Measurements from ENCODE around the gene NUMB. TPM values are rescaled to one million over a fixed set of nuclear protein-coding genes. Genes with fewer than 3 reads are reported as not detected.

The NUMB gene
- total RNA-seq, 3 donors from 2014 or later (not counting 1 experiment from before 2014, with no cell fraction given): 50.0 to 67.4 (median 56.3) TPM

DNA sequence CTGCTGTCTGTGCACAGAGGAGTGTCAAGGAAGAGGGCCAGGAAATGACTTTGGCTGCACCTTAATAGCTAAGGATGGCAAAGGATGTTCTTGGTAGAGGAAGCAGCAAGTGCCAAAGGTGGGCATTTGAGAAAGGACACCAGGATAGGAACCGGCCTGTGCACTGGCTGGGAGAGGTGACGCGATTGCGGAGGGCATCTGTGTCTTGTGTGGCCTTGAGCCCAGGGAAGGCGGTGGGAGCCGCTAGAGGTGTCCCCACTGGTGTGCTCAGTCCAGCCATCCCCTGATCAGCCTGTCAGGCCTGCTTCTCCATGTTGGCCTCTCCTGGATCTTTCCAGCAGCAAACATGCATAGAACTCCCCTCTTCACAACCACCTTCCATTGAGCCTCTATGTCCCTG, 190.9 kb downstream of the NUMB start:
- Histone ChIP-seq H3K4me3 (ENCODE audit: low read length) (no peak overlapping the region), H3K27ac (ENCODE audit: low read length) (no peak overlapping the region), H3K9me3 (ENCODE audit: control insufficient read depth, insufficient read depth, low read length) (no peaks in the 10 kb centered on the region), H3K27me3 (ENCODE audit: control insufficient read depth, insufficient read depth, low read length) (no peaks in the 10 kb centered on the region), H3K36me3 (ENCODE audit: control insufficient read depth, insufficient read depth, low read length) (no peaks in the 10 kb centered on the region), H3K4me1 (ENCODE audit: control insufficient read depth, insufficient read depth, low read length) (peaks cover 11% of the 10 kb centered on the region)
- Mint-ChIP-seq H3K27me3 (ENCODE audit: low read depth in 2 of 2) (peaks cover 0 to 8% of the 10 kb centered on the region in 2 donors), H3K9me3 (no peaks in the 10 kb centered on the region), H3K36me3 (no peaks in the 10 kb centered on the region), H3K4me3 (no peak overlapping the region), H3K4me1 (peaks cover 20 to 23% of the 10 kb centered on the region in 2 donors), H3K27ac (no peak overlapping the region)
- 98% methylated on average over 6 of the region's 6 CpGs for WGBS (ENCODE audit: insufficient coverage)
- no peak for ATAC-seq
- no peak for DNase-seq
- TF ChIP-seq, protein P1, sequence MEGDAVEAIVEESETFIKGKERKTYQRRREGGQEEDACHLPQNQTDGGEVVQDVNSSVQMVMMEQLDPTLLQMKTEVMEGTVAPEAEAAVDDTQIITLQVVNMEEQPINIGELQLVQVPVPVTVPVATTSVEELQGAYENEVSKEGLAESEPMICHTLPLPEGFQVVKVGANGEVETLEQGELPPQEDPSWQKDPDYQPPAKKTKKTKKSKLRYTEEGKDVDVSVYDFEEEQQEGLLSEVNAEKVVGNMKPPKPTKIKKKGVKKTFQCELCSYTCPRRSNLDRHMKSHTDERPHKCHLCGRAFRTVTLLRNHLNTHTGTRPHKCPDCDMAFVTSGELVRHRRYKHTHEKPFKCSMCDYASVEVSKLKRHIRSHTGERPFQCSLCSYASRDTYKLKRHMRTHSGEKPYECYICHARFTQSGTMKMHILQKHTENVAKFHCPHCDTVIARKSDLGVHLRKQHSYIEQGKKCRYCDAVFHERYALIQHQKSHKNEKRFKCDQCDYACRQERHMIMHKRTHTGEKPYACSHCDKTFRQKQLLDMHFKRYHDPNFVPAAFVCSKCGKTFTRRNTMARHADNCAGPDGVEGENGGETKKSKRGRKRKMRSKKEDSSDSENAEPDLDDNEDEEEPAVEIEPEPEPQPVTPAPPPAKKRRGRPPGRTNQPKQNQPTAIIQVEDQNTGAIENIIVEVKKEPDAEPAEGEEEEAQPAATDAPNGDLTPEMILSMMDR (IDR thresholded peaks at IDR 0.05): no peak
- intact Hi-C loops (cut with micrococcal nuclease): no loop called here

DNA sequence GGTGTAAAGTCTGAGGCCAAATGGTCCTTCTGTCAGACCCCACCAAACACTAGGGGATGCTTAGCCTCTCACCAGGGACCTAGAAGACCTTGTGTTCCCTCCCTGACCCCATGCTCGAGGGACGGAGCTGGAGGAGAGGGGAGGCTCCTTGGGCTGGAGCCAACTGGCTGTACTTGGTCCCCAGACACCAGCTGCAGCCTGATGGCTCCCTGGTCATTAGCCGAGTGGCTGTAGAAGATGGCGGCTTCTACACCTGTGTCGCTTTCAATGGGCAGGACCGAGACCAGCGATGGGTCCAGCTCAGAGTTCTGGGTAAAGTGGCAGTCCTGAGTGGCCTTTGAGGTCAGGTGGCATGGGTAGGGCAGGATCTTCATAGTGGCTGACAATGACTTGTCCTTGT, 192.0 kb downstream of the NUMB start:
- peaks cover 11% of the 10 kb centered on the region for H3K4me1 ChIP-seq (ENCODE audit: control insufficient read depth, insufficient read depth, low read length)
- 98% methylated on average over 7 of the region's 7 CpGs for WGBS (ENCODE audit: insufficient coverage)
- no peaks in the 10 kb centered on the region for H3K27me3 ChIP-seq (ENCODE audit: control insufficient read depth, insufficient read depth, low read length)
- H3K27me3 Mint-ChIP-seq (ENCODE audit: low read depth in 2 of 2): peaks cover 0 to 8% of the 10 kb centered on the region in 2 donors
- H3K36me3 Mint-ChIP-seq: no peaks in the 10 kb centered on the region
- no peak overlapping the region for H3K4me3 ChIP-seq (ENCODE audit: low read length)
- peaks cover 20 to 23% of the 10 kb centered on the region in 2 donors for H3K4me1 Mint-ChIP-seq
- H3K4me3 Mint-ChIP-seq: no peak overlapping the region
- TF ChIP-seq, protein P1 (IDR thresholded peaks at IDR 0.05): no peak
- H3K9me3 Mint-ChIP-seq: no peaks in the 10 kb centered on the region
- H3K9me3 ChIP-seq (ENCODE audit: control insufficient read depth, insufficient read depth, low read length): no peaks in the 10 kb centered on the region
- no peaks in the 10 kb centered on the region for H3K36me3 ChIP-seq (ENCODE audit: control insufficient read depth, insufficient read depth, low read length)
- intact Hi-C loops (cut with micrococcal nuclease): no loop called here
- no peak overlapping the region for H3K27ac ChIP-seq (ENCODE audit: low read length)
- no peak for DNase-seq
- no peak for ATAC-seq
- H3K27ac Mint-ChIP-seq: no peak overlapping the region

DNA sequence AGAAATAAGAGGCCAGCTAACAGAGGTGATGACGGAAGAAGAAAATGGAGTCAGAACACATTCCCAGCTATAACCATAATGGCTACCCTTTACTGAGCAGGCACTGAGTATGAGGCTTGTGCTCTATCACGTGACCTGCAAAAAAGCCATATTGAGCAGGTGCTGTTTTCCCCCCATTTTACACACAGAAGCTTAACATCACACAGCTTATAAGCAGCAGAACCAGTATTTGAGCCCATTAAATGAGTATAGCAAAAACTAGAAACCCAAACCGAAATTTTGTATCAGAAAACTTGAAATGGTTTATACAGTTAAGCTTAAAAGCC, 192.7 kb downstream of the NUMB start:
- Mint-ChIP-seq H3K4me3 (no peak overlapping the region), H3K9me3 (no peaks in the 10 kb centered on the region), H3K27me3 (ENCODE audit: low read depth in 2 of 2) (peaks cover 0 to 8% of the 10 kb centered on the region in 2 donors), H3K27ac (no peak overlapping the region), H3K4me1 (peaks cover 17 to 20% of the 10 kb centered on the region in 2 donors), H3K36me3 (no peaks in the 10 kb centered on the region)
- intact Hi-C loops (cut with micrococcal nuclease): no loop called here
- H3K27me3 ChIP-seq (ENCODE audit: control insufficient read depth, insufficient read depth, low read length): no peaks in the 10 kb centered on the region
- H3K4me3 ChIP-seq (ENCODE audit: low read length): no peak overlapping the region
- H3K9me3 ChIP-seq (ENCODE audit: control insufficient read depth, insufficient read depth, low read length): no peaks in the 10 kb centered on the region
- DNase-seq: no peak
- TF ChIP-seq, protein P1 (IDR thresholded peaks at IDR 0.05): no peak
- no peak overlapping the region for H3K27ac ChIP-seq (ENCODE audit: low read length)
- WGBS (ENCODE audit: insufficient coverage): 87% methylated on average over 3 of the region's 3 CpGs
- no peaks in the 10 kb centered on the region for H3K36me3 ChIP-seq (ENCODE audit: control insufficient read depth, insufficient read depth, low read length)
- H3K4me1 ChIP-seq (ENCODE audit: control insufficient read depth, insufficient read depth, low read length): peaks cover 11% of the 10 kb centered on the region
- no peak for ATAC-seq

All from natural killer cell (primary cell).